H1 (cell line): ENCODE results near the gene NLK.

Source experiments
- ASH2L ChIP-seq: fragments of 200-600, 300-600 bp; sonication (generic); IDR thresholded peaks from one replicate; pipeline ENCODE4 v1.7.1; 2017; ENCODE audit warnings: low read length
- EP300 ChIP-seq, 2 experiments: IDR thresholded peaks; 1 replicate in 1 of 2; 2 replicates in 1 of 2; pipeline ENCODE4 v1.6.1; 2011 to 2012; ENCODE audit warnings: low read depth in 2 of 2, low read length in 2 of 2, mild to moderate bottlenecking in 2 of 2, borderline replicate concordance in 1 of 2, inconsistent platforms in 1 of 2, moderate library complexity in 1 of 2
- EZH2 ChIP-seq: fragments of 200-600 bp; sonication (generic); IDR thresholded peaks from 2 replicates; pipeline ENCODE4 v1.7.1; 2012; ENCODE audit warnings: low read depth, mild to moderate bottlenecking, moderate library complexity, low read length, inconsistent platforms; ENCODE audit not compliant: severe bottlenecking
- JUN ChIP-seq: IDR thresholded peaks from 2 replicates; pipeline ENCODE4 v1.6.1; 2011; ENCODE audit warnings: low read depth, mild to moderate bottlenecking, improper control_type of control experiment, low read length
- JUND ChIP-seq: IDR thresholded peaks from 2 replicates; pipeline ENCODE4 v1.6.1; 2011; ENCODE audit warnings: mild to moderate bottlenecking, improper control_type of control experiment, low read length
- POLR2A ChIP-seq, 2 experiments: IDR thresholded peaks; 1 replicate in 1 of 2; 2 replicates in 1 of 2; pipeline ENCODE4 v1.6.1; 2011; ENCODE audit warnings: low read depth in 2 of 2, low read length in 2 of 2, mild to moderate bottlenecking in 2 of 2; ENCODE audit errors: control extremely low read depth in 1 of 2
- RBBP5 ChIP-seq: IDR thresholded peaks from 2 replicates; pipeline ENCODE4 v1.7.1; 2012; ENCODE audit warnings: low read depth, mild to moderate bottlenecking, inconsistent platforms, low read length, moderate library complexity, borderline replicate concordance
- SAP30 ChIP-seq: fragments of 300-600 bp; sonication (generic); IDR thresholded peaks from 2 replicates; pipeline ENCODE4 v1.7.1; 2012; ENCODE audit warnings: low read length, moderate library complexity, mild to moderate bottlenecking, inconsistent platforms; ENCODE audit not compliant: insufficient read depth, insufficient replicate concordance
- SIN3A ChIP-seq, 2 experiments: IDR thresholded peaks in 1 of 2; conservative IDR thresholded peaks in 1 of 2; 2 replicates each; pipeline ENCODE4 v1.6.1; 2011 to 2012; ENCODE audit warnings: low read length in 2 of 2, improper control_type of control experiment in 1 of 2, low read depth in 1 of 2, mild to moderate bottlenecking in 1 of 2
- ZNF274 ChIP-seq: IDR thresholded peaks from 2 replicates; pipeline ENCODE4 v1.7.0; 2012; ENCODE audit warnings: low read length, borderline replicate concordance; ENCODE audit errors: extremely low read depth
- TF ChIP-seq, protein P1 (sequence below), 3 experiments: IDR thresholded peaks; 1 replicate in 2 of 3; 2 replicates in 1 of 3; pipeline versions ENCODE4 v1.5.1 to v1.6.1; 2011; ENCODE audit warnings: low read length in 3 of 3, mild to moderate bottlenecking in 3 of 3, inconsistent platforms in 2 of 3, low read depth in 1 of 3, moderate library complexity in 1 of 3; ENCODE audit not compliant: insufficient read depth in 1 of 3; ENCODE audit errors: control extremely low read depth in 1 of 3

DNA sequence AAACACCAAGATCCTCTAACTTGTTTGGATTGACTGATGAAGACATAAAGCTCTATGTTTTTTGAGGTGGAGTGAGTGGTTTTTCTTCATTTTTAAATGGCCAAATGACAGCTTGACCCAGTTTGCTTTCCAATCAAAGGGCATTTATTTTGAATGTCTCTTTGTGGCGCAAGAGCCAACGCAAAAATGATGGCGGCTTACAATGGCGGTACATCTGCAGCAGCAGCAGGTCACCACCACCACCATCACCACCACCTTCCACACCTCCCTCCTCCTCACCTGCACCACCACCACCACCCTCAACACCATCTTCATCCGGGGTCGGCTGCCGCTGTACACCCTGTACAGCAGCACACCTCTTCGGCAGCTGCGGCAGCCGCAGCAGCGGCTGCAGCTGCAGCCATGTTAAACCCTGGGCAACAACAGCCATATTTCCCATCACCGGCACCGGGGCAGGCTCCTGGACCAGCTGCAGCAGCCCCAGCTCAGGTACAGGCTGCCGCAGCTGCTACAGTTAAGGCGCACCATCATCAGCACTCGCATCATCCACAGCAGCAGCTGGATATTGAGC lies 329 bp downstream of the NLK start:
- TF ChIP-seq POLR2A (IDR thresholded peaks at IDR 0.05; ENCODE audit: control extremely low read depth in 1 of 2, low read depth in 2 of 2, low read length in 2 of 2), result no peak
- no peak for TF ChIP-seq SIN3A (conservative IDR thresholded peaks at IDR 0.05 in 1 of 2, IDR thresholded peaks at IDR 0.05 in 1 of 2; ENCODE audit: low read depth in 1 of 2, low read length in 2 of 2)
- no peak for TF ChIP-seq EP300 (IDR thresholded peaks at IDR 0.05; ENCODE audit: borderline replicate concordance in 1 of 2, low read depth in 2 of 2, low read length in 2 of 2)
- no peak for TF ChIP-seq EZH2
- TF ChIP-seq, protein P1, sequence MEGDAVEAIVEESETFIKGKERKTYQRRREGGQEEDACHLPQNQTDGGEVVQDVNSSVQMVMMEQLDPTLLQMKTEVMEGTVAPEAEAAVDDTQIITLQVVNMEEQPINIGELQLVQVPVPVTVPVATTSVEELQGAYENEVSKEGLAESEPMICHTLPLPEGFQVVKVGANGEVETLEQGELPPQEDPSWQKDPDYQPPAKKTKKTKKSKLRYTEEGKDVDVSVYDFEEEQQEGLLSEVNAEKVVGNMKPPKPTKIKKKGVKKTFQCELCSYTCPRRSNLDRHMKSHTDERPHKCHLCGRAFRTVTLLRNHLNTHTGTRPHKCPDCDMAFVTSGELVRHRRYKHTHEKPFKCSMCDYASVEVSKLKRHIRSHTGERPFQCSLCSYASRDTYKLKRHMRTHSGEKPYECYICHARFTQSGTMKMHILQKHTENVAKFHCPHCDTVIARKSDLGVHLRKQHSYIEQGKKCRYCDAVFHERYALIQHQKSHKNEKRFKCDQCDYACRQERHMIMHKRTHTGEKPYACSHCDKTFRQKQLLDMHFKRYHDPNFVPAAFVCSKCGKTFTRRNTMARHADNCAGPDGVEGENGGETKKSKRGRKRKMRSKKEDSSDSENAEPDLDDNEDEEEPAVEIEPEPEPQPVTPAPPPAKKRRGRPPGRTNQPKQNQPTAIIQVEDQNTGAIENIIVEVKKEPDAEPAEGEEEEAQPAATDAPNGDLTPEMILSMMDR (IDR thresholded peaks at IDR 0.05; ENCODE audit: control extremely low read depth in 1 of 3, insufficient read depth in 1 of 3, low read depth in 1 of 3, low read length in 3 of 3), result no peak
- TF ChIP-seq ASH2L, result no peak
- no peak for TF ChIP-seq RBBP5
- TF ChIP-seq SAP30, result no peak
- no peak for TF ChIP-seq ZNF274
- TF ChIP-seq JUN, result no peak
- TF ChIP-seq JUND, result no peak
